ENCODE results near the gene BRAF. TPM values are rescaled to one million over a fixed set of nuclear protein-coding genes. Genes with fewer than 3 reads are reported as not detected.

The BRAF gene
- total and polyA plus RNA-seq, 2 donors (not counting 3 experiments of a cell fraction or from before 2014, with no cell fraction given) = 6.6 to 26.2 TPM

GRCh38 chr7:140724706-140725105 is 200.0 kb downstream of the BRAF start:
- no peak for TF ChIP-seq JUN (IDR thresholded peaks at IDR 0.05; ENCODE audit: borderline replicate concordance, insufficient read depth, insufficient read length, low read depth)
- no peak for TF ChIP-seq MAX (IDR thresholded peaks at IDR 0.05; ENCODE audit: insufficient read depth, insufficient read length)
- no peak for TF ChIP-seq POLR2AphosphoS5 (IDR thresholded peaks at IDR 0.05; ENCODE audit: insufficient read depth, low read depth, low read length)
- TF ChIP-seq GATA2 (IDR thresholded peaks at IDR 0.05; ENCODE audit: insufficient read depth, insufficient read length, low read depth, low read length) = no peak
- TF ChIP-seq MYC (IDR thresholded peaks at IDR 0.05; ENCODE audit: low read depth, low read length) = no peak
- no peak for TF ChIP-seq POLR2A (IDR thresholded peaks at IDR 0.05; ENCODE audit: low read depth, low read length)
- TF ChIP-seq EZH2 (IDR thresholded peaks at IDR 0.05; ENCODE audit: borderline replicate concordance, low read depth, low read length, severe bottlenecking) = no peak
- TF ChIP-seq CTCF (IDR thresholded peaks at IDR 0.05; ENCODE audit: extremely low read depth in 1 of 2, insufficient read depth in 1 of 2, low read depth in 1 of 2, low read length in 2 of 2) = no peak
- no peak for TF ChIP-seq FOS (IDR thresholded peaks at IDR 0.05; ENCODE audit: borderline replicate concordance, insufficient read depth, low read length)
- Histone ChIP-seq H3K9ac (replicated peaks; ENCODE audit: extremely low read depth, insufficient read depth, low read length) (no peak overlapping the region), H4K20me1 (replicated peaks; ENCODE audit: control insufficient read depth, extremely low read depth, insufficient read depth, low read length) (no peaks in the 10 kb centered on the region), H3K4me2 (ENCODE audit: insufficient read depth, low read length) (no peak overlapping the region), H3K36me3 (ENCODE audit: control insufficient read depth in 2 of 2, extremely low read depth in 1 of 2, insufficient read depth in 2 of 2, low read length in 2 of 2) (no peaks in the 10 kb centered on the region), H3K9me3 (replicated peaks; ENCODE audit: control insufficient read depth, insufficient read depth, low read length) (no peaks in the 10 kb centered on the region), H2AFZ (ENCODE audit: low read depth, low read length) (no peak overlapping the region), H3K27me3 (ENCODE audit: control insufficient read depth in 2 of 2, insufficient read depth in 2 of 2, low read length in 2 of 2) (no peaks in the 10 kb centered on the region), H3K4me1 (ENCODE audit: control insufficient read depth, extremely low read depth, insufficient read depth, low read length) (peaks cover 5% of the 10 kb centered on the region), H3K27ac (ENCODE audit: insufficient read depth, low read depth, low read length) (no peak overlapping the region), H3K9me1 (replicated peaks; ENCODE audit: control insufficient read depth, extremely low read depth, insufficient read depth, low read length) (no peaks in the 10 kb centered on the region), H3K4me3 (replicated peaks in 1 of 3; ENCODE audit: insufficient read depth in 1 of 3, low read depth in 1 of 3, low read length in 3 of 3) (no peak overlapping the region), H3K79me2 (ENCODE audit: control insufficient read depth, insufficient read depth, low read length) (no peaks in the 10 kb centered on the region)
- dilution Hi-C loops (cut with MboI; ENCODE audit: extremely low pct_ligation_motif_present, low sequenced_read_pairs) = no loop called here
- POLR2A ChIA-PET = no interaction called here
- intact Hi-C loops (cut with micrococcal nuclease) = no loop called here
- no peak for DNase-seq (ENCODE audit: low read depth, low spot score)
- BruUV-seq (replicated peaks) = no TSS peak
- CTCF ChIA-PET = no interaction called here
- FAIRE-seq = no peak

Measured in endothelial cell of umbilical vein (primary cell).